COLO668 (cell line): ENCODE measurements around the gene EFR3B.
"Not testable (repeated sequence)": the region's sequence is repeated elsewhere in the genome, so short reads cannot be mapped to it uniquely, and the experiment has no call there.

ENCODE experiments used
- DNase-seq: peaks from one replicate; lab custom pipeline; 2025; ENCODE audit not compliant: unreplicated experiment; lab: John Stamatoyannopoulos, UW

The EFR3B gene

GRCh38 chr2:25145803-25146202, 103.9 kb downstream of the EFR3B start:
- no peak for DNase-seq

GRCh38 chr2:25146896-25147295, 105.0 kb downstream of the EFR3B start:
- no peak for DNase-seq

GRCh38 chr2:25149646-25150045, 107.8 kb downstream of the EFR3B start:
- DNase-seq: no peak

- not testable (repeated sequence) for DNase-seq
Observed at GRCh38 chr2:25150993-25151392, 109.1 kb downstream of the EFR3B start.

- no peak for DNase-seq
Observed at GRCh38 chr2:25151718-25152117, 109.8 kb downstream of the EFR3B start.

- no peak for DNase-seq
Observed at GRCh38 chr2:25155401-25155800, 113.5 kb downstream of the EFR3B start.

GRCh38 chr2:25158096-25158852, 116.4 kb downstream of the EFR3B start:
- no peak for DNase-seq

- peak; percentile 45 for DNase-seq
Observed at GRCh38 chr2:25159949-25160348, 118.1 kb downstream of the EFR3B start.

- no peak for DNase-seq
Observed at GRCh38 chr2:25160376-25160775, 118.5 kb downstream of the EFR3B start.

GRCh38 chr2:25161055-25161781, 119.3 kb downstream of the EFR3B start:
- peak; percentile 69 for DNase-seq

- DNase-seq: not testable (repeated sequence)
Observed at GRCh38 chr2:25162061-25162460, 120.2 kb downstream of the EFR3B start.

- no peak for DNase-seq
Observed at GRCh38 chr2:25164561-25164960, 122.7 kb downstream of the EFR3B start.

GRCh38 chr2:25165992-25166875, 124.4 kb downstream of the EFR3B start:
- DNase-seq: peak; percentile 73

GRCh38 chr2:25168256-25169072, 126.6 kb downstream of the EFR3B start, which contains the start of gene POMC:
POMC (minus strand) TSS chr2:25168580; CDS start chr2:25164772, 3,808 bp downstream.
- DNase-seq: peak; percentile 55

- DNase-seq: no peak
Observed at GRCh38 chr2:25169073-25169470, 127.2 kb downstream of the EFR3B start.

- no peak for DNase-seq
Observed at GRCh38 chr2:25170888-25171287, 129.0 kb downstream of the EFR3B start.

- no peak for DNase-seq
Observed at GRCh38 chr2:25173719-25174118, 131.8 kb downstream of the EFR3B start.

GRCh38 chr2:25174192-25174861, 132.5 kb downstream of the EFR3B start:
- DNase-seq: peak; percentile 31

GRCh38 chr2:25176138-25176537, 134.3 kb downstream of the EFR3B start:
- DNase-seq: no peak
